H9 (cell line): ENCODE data around the gene IRX2. TPM values are rescaled to one million over a fixed set of nuclear protein-coding genes. Genes with fewer than 3 reads are reported as not detected.

ENCODE experiments used
- DNase-seq: peaks from one replicate; pipeline ENCODE4 v3.0.0-alpha.2; 2017
- H2AFZ ChIP-seq: one replicate; pipeline ENCODE4 v1.6.1; 2013; ENCODE audit warnings: mild to moderate bottlenecking, low read length, control low read depth, moderate library complexity
- H2AK5ac ChIP-seq: 2 replicates; pipeline ENCODE4 v1.6.1; 2013; ENCODE audit warnings: low read length, control low read depth, mixed read lengths; ENCODE audit not compliant: insufficient read length
- H2BK120ac ChIP-seq: one replicate; pipeline ENCODE4 v1.6.1; 2013; ENCODE audit warnings: low read depth, mild to moderate bottlenecking, low read length, control low read depth, inconsistent platforms; ENCODE audit not compliant: poor library complexity, severe bottlenecking
- H2BK12ac ChIP-seq: 2 replicates; pipeline ENCODE4 v1.6.1; 2013; ENCODE audit warnings: low read length, control low read depth, mixed read lengths, low read depth; ENCODE audit not compliant: insufficient read length
- H2BK15ac ChIP-seq: 2 replicates; pipeline ENCODE4 v1.6.1; 2013; ENCODE audit warnings: low read depth, low read length, control low read depth
- H2BK20ac ChIP-seq: one replicate; pipeline ENCODE4 v1.6.1; 2013; ENCODE audit warnings: low read depth, mild to moderate bottlenecking, low read length, control low read depth, inconsistent platforms; ENCODE audit not compliant: poor library complexity, severe bottlenecking
- H2BK5ac ChIP-seq: 2 replicates; pipeline ENCODE4 v1.6.1; 2013; ENCODE audit warnings: low read length, control low read depth, mixed read lengths; ENCODE audit not compliant: insufficient read length
- H3K14ac ChIP-seq: 2 replicates; pipeline ENCODE4 v1.6.1; 2013; ENCODE audit warnings: low read length, control low read depth; ENCODE audit not compliant: insufficient read depth
- H3K18ac ChIP-seq: 2 replicates; pipeline ENCODE4 v1.6.1; 2013; ENCODE audit warnings: low read depth, mild to moderate bottlenecking, mixed read lengths, low read length, control low read depth; ENCODE audit not compliant: insufficient read length
- H3K23ac ChIP-seq: 2 replicates; pipeline ENCODE4 v1.6.1; 2013; ENCODE audit warnings: low read length, control low read depth, mixed read lengths, low read depth; ENCODE audit not compliant: insufficient read length
- H3K23me2 ChIP-seq: 2 replicates; pipeline ENCODE4 v1.6.1; 2013; ENCODE audit warnings: low read depth, mild to moderate bottlenecking, mixed read lengths, low read length, control low read depth; ENCODE audit not compliant: insufficient read length, poor library complexity, severe bottlenecking
- H3K27ac ChIP-seq: 2 replicates; pipeline ENCODE4 v1.5.1; 2013; ENCODE audit warnings: low read length, control low read depth, mixed read lengths, low read depth; ENCODE audit not compliant: insufficient read length
- H3K27me3 ChIP-seq: 2 replicates; pipeline ENCODE4 v1.6.1; 2013; ENCODE audit warnings: low read length, control low read depth, inconsistent platforms; ENCODE audit not compliant: insufficient read depth
- H3K4ac ChIP-seq: 2 replicates; pipeline ENCODE4 v1.6.1; 2013; ENCODE audit warnings: low read depth, mild to moderate bottlenecking, control low read depth, inconsistent platforms, low read length, moderate library complexity
- H3K4me1 ChIP-seq: 2 replicates; pipeline ENCODE4 v1.6.1; 2013; ENCODE audit warnings: low read length, control low read depth, inconsistent platforms; ENCODE audit not compliant: insufficient read depth
- H3K4me2 ChIP-seq: 2 replicates; pipeline ENCODE4 v1.6.1; 2013; ENCODE audit warnings: low read length, control low read depth, mixed read lengths; ENCODE audit not compliant: insufficient read length, insufficient read depth
- H3K56ac ChIP-seq: 2 replicates; pipeline ENCODE4 v1.6.1; 2013; ENCODE audit warnings: low read depth, mild to moderate bottlenecking, mixed read lengths, low read length, control low read depth; ENCODE audit not compliant: insufficient read length
- H3K79me1 ChIP-seq: 2 replicates; pipeline ENCODE4 v1.6.1; 2013; ENCODE audit warnings: low read depth, mild to moderate bottlenecking, moderate library complexity, low read length, control low read depth, inconsistent platforms; ENCODE audit not compliant: insufficient read depth, poor library complexity, severe bottlenecking
- H3K79me2 ChIP-seq: 2 replicates; pipeline ENCODE4 v1.6.1; 2013; ENCODE audit warnings: low read length, control low read depth, inconsistent platforms; ENCODE audit not compliant: insufficient read depth
- H3K9ac ChIP-seq: 2 replicates; pipeline ENCODE4 v1.6.1; 2013; ENCODE audit warnings: low read length, control low read depth, mixed read lengths; ENCODE audit not compliant: insufficient read length; ENCODE audit errors: extremely low read depth
- H3K9me3 ChIP-seq: one replicate; pipeline ENCODE4 v1.6.1; 2013; ENCODE audit warnings: low read depth, low read length, inconsistent platforms; ENCODE audit not compliant: control insufficient read depth
- H3T11ph ChIP-seq: one replicate; pipeline ENCODE4 v1.6.1; 2013; ENCODE audit warnings: mild to moderate bottlenecking, low read length, control low read depth, inconsistent platforms
- H4K20me1 ChIP-seq: one replicate; pipeline ENCODE4 v1.6.1; 2013; ENCODE audit not compliant: control insufficient read depth, insufficient read length, insufficient read depth
- H4K5ac ChIP-seq: 2 replicates; pipeline ENCODE4 v1.6.1; 2013; ENCODE audit warnings: low read depth, mild to moderate bottlenecking, mixed read lengths, low read length, control low read depth; ENCODE audit not compliant: insufficient read length
- H4K8ac ChIP-seq: replicated peaks from 2 replicates; pipeline ENCODE4 v1.6.1; 2013; ENCODE audit warnings: low read length, control low read depth, mixed read lengths, low read depth; ENCODE audit not compliant: insufficient read length
- H4K91ac ChIP-seq: 2 replicates; pipeline ENCODE4 v1.6.1; 2013; ENCODE audit warnings: low read depth, mild to moderate bottlenecking, moderate library complexity, mixed read lengths, low read length, control low read depth; ENCODE audit not compliant: insufficient read length
- H3K27ac Mint-ChIP-seq, 3 experiments: 2 replicates in 2 of 3; 3 replicates in 1 of 3; pipeline ENCODE4 v1.8.0; 2020 to 2021; ENCODE audit warnings: mixed read lengths in 3 of 3, mild to moderate bottlenecking in 1 of 3, moderate library complexity in 1 of 3
- H3K27me3 Mint-ChIP-seq: 2 replicates; pipeline ENCODE4 v1.8.0; 2021; ENCODE audit warnings: low read depth, mild to moderate bottlenecking, moderate library complexity, mixed read lengths
- H3K36me3 Mint-ChIP-seq, 3 experiments: 2 replicates in 2 of 3; 3 replicates in 1 of 3; pipeline ENCODE4 v1.8.0; 2020 to 2021; ENCODE audit warnings: low read depth in 3 of 3, mixed read lengths in 3 of 3; ENCODE audit not compliant: insufficient read depth in 1 of 3
- H3K4me1 Mint-ChIP-seq, 2 experiments: 2 replicates each; pipeline ENCODE4 v1.8.0; 2020; ENCODE audit warnings: mixed read lengths in 2 of 2
- H3K4me3 Mint-ChIP-seq, 2 experiments: 2 replicates in 1 of 2; 3 replicates in 1 of 2; pipeline ENCODE4 v1.8.0; 2020 to 2021; ENCODE audit warnings: mild to moderate bottlenecking in 2 of 2, mixed read lengths in 2 of 2, moderate library complexity in 1 of 2
- H3K9me3 Mint-ChIP-seq, 2 experiments: 2 replicates in 1 of 2; 3 replicates in 1 of 2; pipeline ENCODE4 v1.8.0; 2020; ENCODE audit warnings: mild to moderate bottlenecking in 2 of 2, mixed read lengths in 2 of 2, moderate library complexity in 1 of 2
- WGBS: extraction: QIAGEN DNeasy Blood & Tissue Kit; methylation state at CpG from one replicate; pipeline ENCODE4 v1.1.7; 2013; ENCODE audit warnings: missing lambda C conversion rate, low lambda C conversion rate, mixed read lengths; ENCODE audit not compliant: insufficient read length; ENCODE audit errors: extremely low coverage; 5-methylcytosine and 5-hydroxymethylcytosine counted together
- total RNA-seq: library from RNA; stranded (reverse); gene quantifications from 2 replicates; pipeline ENCODE4 v1.2.1, GENCODE V29; 2021
- TF ChIP-seq, protein P1 (sequence below): fragments of 200-600 bp; sonication (generic); conservative IDR thresholded peaks from 3 replicates; pipeline ENCODE4 v1.8.0; 2021; ENCODE audit warnings: antibody characterized with exemption, mild to moderate bottlenecking

The IRX2 gene
- total RNA-seq, 1 experiment from 2014 or later, result 91.6 TPM

DNA sequence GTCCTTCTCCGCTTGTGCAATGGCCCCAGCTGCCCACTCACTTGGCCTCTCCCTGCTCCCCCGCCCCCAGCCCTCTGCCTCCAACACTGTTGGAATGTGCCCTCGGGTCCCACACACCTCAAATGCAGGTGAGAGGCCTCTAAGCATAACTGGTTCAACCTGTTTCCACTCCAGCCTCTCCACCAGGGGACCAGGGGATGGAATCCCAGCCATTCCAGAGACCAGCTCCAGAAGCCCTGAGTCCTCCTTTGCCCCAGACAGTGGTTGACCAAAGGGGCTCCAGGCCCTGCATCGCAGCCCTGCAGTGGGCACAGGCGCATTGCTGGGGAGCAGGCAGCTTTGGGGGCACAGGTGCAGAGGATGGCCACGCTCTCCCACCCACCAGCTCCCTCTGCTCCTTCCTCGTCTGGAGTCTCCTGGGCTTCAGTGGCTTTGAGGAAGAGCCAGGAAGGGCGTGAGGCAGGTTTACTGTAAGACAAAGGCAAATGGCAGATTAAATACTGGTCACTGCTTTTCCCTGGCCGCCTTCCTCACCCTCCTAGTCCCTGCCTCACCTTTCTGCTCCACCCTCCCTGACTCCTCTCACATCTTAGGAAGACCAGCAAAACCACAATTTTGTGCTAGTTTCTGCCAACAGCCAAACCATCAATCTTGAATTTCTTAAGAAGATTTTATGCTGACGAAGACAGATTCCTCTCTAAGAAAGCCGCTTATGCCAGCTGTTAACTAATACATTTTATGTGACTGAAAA is 29.1 kb upstream of the IRX2 start:
- peaks cover 10% of the 10 kb centered on the region; the same call in 1 of the 2 replicates for H3K4me1 ChIP-seq
- no peak overlapping the region for H3T11ph ChIP-seq
- H3K9me3 ChIP-seq, result no peaks in the 10 kb centered on the region
- H4K8ac ChIP-seq, result no peak overlapping the region
- no peak overlapping the region for H3K27ac ChIP-seq
- Mint-ChIP-seq H3K4me3 (no peak overlapping the region), H3K9me3 (peaks cover 15 to 16% of the 10 kb centered on the region in 2 experiments), H3K4me1 (peaks cover 11 to 21% of the 10 kb centered on the region in 2 experiments), H3K27ac (peak overlapping the region in 2 of 3 experiments; percentile 11 to 32; a peak in 1 of 7 replicates), H3K36me3 (peaks cover 0 to 16% (median 5%) of the 10 kb centered on the region in 3 experiments; a peak in 6 of 7 replicates), H3K27me3 (peaks cover 10% of the 10 kb centered on the region)
- no peak overlapping the region for H2AFZ ChIP-seq
- TF ChIP-seq, protein P1, sequence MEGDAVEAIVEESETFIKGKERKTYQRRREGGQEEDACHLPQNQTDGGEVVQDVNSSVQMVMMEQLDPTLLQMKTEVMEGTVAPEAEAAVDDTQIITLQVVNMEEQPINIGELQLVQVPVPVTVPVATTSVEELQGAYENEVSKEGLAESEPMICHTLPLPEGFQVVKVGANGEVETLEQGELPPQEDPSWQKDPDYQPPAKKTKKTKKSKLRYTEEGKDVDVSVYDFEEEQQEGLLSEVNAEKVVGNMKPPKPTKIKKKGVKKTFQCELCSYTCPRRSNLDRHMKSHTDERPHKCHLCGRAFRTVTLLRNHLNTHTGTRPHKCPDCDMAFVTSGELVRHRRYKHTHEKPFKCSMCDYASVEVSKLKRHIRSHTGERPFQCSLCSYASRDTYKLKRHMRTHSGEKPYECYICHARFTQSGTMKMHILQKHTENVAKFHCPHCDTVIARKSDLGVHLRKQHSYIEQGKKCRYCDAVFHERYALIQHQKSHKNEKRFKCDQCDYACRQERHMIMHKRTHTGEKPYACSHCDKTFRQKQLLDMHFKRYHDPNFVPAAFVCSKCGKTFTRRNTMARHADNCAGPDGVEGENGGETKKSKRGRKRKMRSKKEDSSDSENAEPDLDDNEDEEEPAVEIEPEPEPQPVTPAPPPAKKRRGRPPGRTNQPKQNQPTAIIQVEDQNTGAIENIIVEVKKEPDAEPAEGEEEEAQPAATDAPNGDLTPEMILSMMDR, result no peak
- H3K4ac ChIP-seq, result no peak overlapping the region
- peak; percentile 90 for DNase-seq
- no peaks in the 10 kb centered on the region for H3K79me1 ChIP-seq
- no peak overlapping the region for H2AK5ac ChIP-seq
- no peak overlapping the region for H3K4me2 ChIP-seq
- H2BK20ac ChIP-seq, result no peak overlapping the region
- H4K91ac ChIP-seq, result no peak overlapping the region
- no peak overlapping the region for H2BK120ac ChIP-seq
- no peak overlapping the region for H3K9ac ChIP-seq
- H3K23me2 ChIP-seq, result no peaks in the 10 kb centered on the region
- no peak overlapping the region for H3K56ac ChIP-seq
- peak overlapping the region; percentile 21 for H3K18ac ChIP-seq
- no peak overlapping the region for H2BK12ac ChIP-seq
- no peaks in the 10 kb centered on the region for H4K20me1 ChIP-seq
- H3K27me3 ChIP-seq, result no peaks in the 10 kb centered on the region
- no CpG with 5 or more reads among the region's 11 CpGs for WGBS
- H3K79me2 ChIP-seq, result no peaks in the 10 kb centered on the region
- H4K5ac ChIP-seq, result no peak overlapping the region
- no peak overlapping the region for H3K23ac ChIP-seq
- H3K14ac ChIP-seq, result no peak overlapping the region
- no peak overlapping the region for H2BK5ac ChIP-seq
- H2BK15ac ChIP-seq, result no peak overlapping the region
